HepG2 (cell line): ENCODE data around the gene NOL4L. TPM values are rescaled to one million over a fixed set of nuclear protein-coding genes. Genes with fewer than 3 reads are reported as not detected.

ENCODE experiments used
- AGO2 ChIP-seq: fragments of 200-400 bp; formaldehyde crosslinking; optimal IDR thresholded peaks from 2 replicates; pipeline ENCODE3; 2017; ENCODE audit warnings: mild to moderate bottlenecking, low read depth, low read length, moderate library complexity
- FOXA1 ChIP-seq, 2 experiments: fragments of 450-650 bp in 1 of 2; sonication (generic) in 1 of 2; formaldehyde crosslinking in 1 of 2; IDR thresholded peaks; 2 replicates each; pipeline versions ENCODE4 v1.4.0 to v1.6.1; 2016 to 2020; ENCODE audit warnings: missing genetic modification reagents in 1 of 2
- GPN1 ChIP-seq: sonication (generic); formaldehyde crosslinking; IDR thresholded peaks from 2 replicates; pipeline ENCODE4 v1.5.1; 2020; ENCODE audit warnings: missing genetic modification reagents, borderline replicate concordance
- KDM5B ChIP-seq: sonication (generic); formaldehyde crosslinking; IDR thresholded peaks from 2 replicates; pipeline ENCODE4 v1.4.0; 2020; ENCODE audit warnings: missing genetic modification reagents, mild to moderate bottlenecking, borderline replicate concordance
- KLF9 ChIP-seq: IDR thresholded peaks from 2 replicates; pipeline ENCODE4 v1.6.1; 2016; ENCODE audit warnings: low read depth
- MXD1 ChIP-seq: sonication (generic); formaldehyde crosslinking; IDR thresholded peaks from 2 replicates; pipeline ENCODE4 v1.4.0; 2020; ENCODE audit warnings: mild to moderate bottlenecking, missing genetic modification reagents
- MXD4 ChIP-seq: IDR thresholded peaks from 2 replicates; pipeline ENCODE4 v1.6.1; 2016; ENCODE audit warnings: mild to moderate bottlenecking, missing biosample characterization, missing genetic modification reagents
- NFKB2 ChIP-seq: sonication (generic); formaldehyde crosslinking; IDR thresholded peaks from 2 replicates; pipeline ENCODE4 v1.4.0; 2020; ENCODE audit warnings: missing genetic modification reagents, borderline replicate concordance
- NONO ChIP-seq, 2 experiments: fragments of 450-650 bp in 1 of 2; sonication (generic) in 1 of 2; formaldehyde crosslinking in 1 of 2; IDR thresholded peaks in 1 of 2; conservative IDR thresholded peaks in 1 of 2; 2 replicates each; pipeline versions ENCODE4 v1.6.1 to v1.8.0; 2017 to 2022; ENCODE audit warnings: mild to moderate bottlenecking in 1 of 2, missing genetic modification reagents in 1 of 2, moderate library complexity in 1 of 2
- POLR2A ChIP-seq, 2 experiments: IDR thresholded peaks; 2 replicates each; pipeline ENCODE4 v1.6.1; 2011; ENCODE audit warnings: low read depth in 2 of 2, low read length in 2 of 2, mild to moderate bottlenecking in 1 of 2, moderate library complexity in 1 of 2; ENCODE audit not compliant: insufficient read depth in 1 of 2
- RBAK ChIP-seq: sonication (generic); formaldehyde crosslinking; IDR thresholded peaks from 2 replicates; pipeline ENCODE4 v1.5.1; 2020; ENCODE audit warnings: mild to moderate bottlenecking, missing genetic modification reagents
- TBX2 ChIP-seq: sonication (generic); formaldehyde crosslinking; IDR thresholded peaks from 2 replicates; pipeline ENCODE4 v1.5.0; 2020; ENCODE audit warnings: missing genetic modification reagents, mild to moderate bottlenecking, borderline replicate concordance
- TIGD3 ChIP-seq: sonication (generic); formaldehyde crosslinking; IDR thresholded peaks from 2 replicates; pipeline ENCODE4 v1.5.1; 2020; ENCODE audit warnings: mild to moderate bottlenecking, missing genetic modification reagents, borderline replicate concordance
- ZBTB33 ChIP-seq: sonication (generic); formaldehyde crosslinking; IDR thresholded peaks from 2 replicates; pipeline ENCODE4 v1.4.0; 2020; ENCODE audit warnings: missing genetic modification reagents
- ZGPAT ChIP-seq: IDR thresholded peaks from 2 replicates; pipeline ENCODE4 v1.6.1; 2016; ENCODE audit warnings: mild to moderate bottlenecking
- ZMYM2 ChIP-seq: sonication (generic); formaldehyde crosslinking; IDR thresholded peaks from 2 replicates; pipeline ENCODE4 v1.8.0; 2022; ENCODE audit warnings: mild to moderate bottlenecking, missing genetic modification reagents
- ZNF687 ChIP-seq: sonication (generic); formaldehyde crosslinking; IDR thresholded peaks from 2 replicates; pipeline ENCODE4 v1.5.1; 2020; ENCODE audit warnings: mild to moderate bottlenecking, missing genetic modification reagents, moderate library complexity
- ZNF788 ChIP-seq: sonication (generic); formaldehyde crosslinking; IDR thresholded peaks from 2 replicates; pipeline ENCODE4 v1.5.0; 2020; ENCODE audit warnings: mild to moderate bottlenecking, missing genetic modification reagents, borderline replicate concordance
- polyA plus RNA-seq, 8 experiments: library from polyadenylated mRNA; depleted of rRNA in 3 of 8; stranded (reverse) in 7 of 8; unstranded in 1 of 8; fragments of >200 nt; fragmentation: Illumina TruSeq in 4 of 8; extraction: Trizol in 4 of 8; gene quantifications; 2 replicates each; pipeline versions ENCODE4 v1.2.1 to v1.2.3, GENCODE V29; 2011 to 2016; ENCODE audit warnings: low read depth in 4 of 8, missing spikeins in 1 of 8, mixed read lengths in 1 of 8; ENCODE audit not compliant: insufficient read depth in 1 of 8
- total RNA-seq, 5 experiments: library from RNA; depleted of rRNA; stranded (reverse); fragments of >200 nt; fragmentation: Illumina TruSeq; extraction: Trizol; gene quantifications; 2 replicates each; pipeline ENCODE4 v1.2.3, GENCODE V29; 2016; ENCODE audit warnings: low read depth in 1 of 5

The NOL4L gene
- total and polyA plus RNA-seq, 2 of the 13 experiments (the other 11 are each of a cell fraction or from before 2014, with no cell fraction given): 16.6 to 35.4 TPM

- TF ChIP-seq ZNF687 (CRISPR knock-in tag) (peak; percentile 29; the same call in 1 of the 2 replicates), ZGPAT (CRISPR knock-in tag) (no peak), KDM5B (CRISPR knock-in tag) (peak; percentile 11; the same call in 1 of the 2 replicates), NFKB2 (CRISPR knock-in tag) (peak; percentile 61; the same call in 1 of the 2 replicates), NONO (IDR thresholded peaks at IDR 0.05) (no peak), NONO (CRISPR knock-in tag; conservative IDR thresholded peaks at IDR 0.05) (no peak), MXD1 (CRISPR knock-in tag) (0 out of 2 replicates have a peak, but pooled peaks have one; percentile 9), FOXA1 (IDR thresholded peaks at IDR 0.05) (no peak), FOXA1 (CRISPR knock-in tag; IDR thresholded peaks at IDR 0.05) (no peak), TIGD3 (CRISPR knock-in tag) (no peak), ZBTB33 (CRISPR knock-in tag) (peak; percentile 70), GPN1 (no peak), ZNF788 (CRISPR knock-in tag) (peak; percentile 24; the same call in 1 of the 2 replicates), MXD4 (no peak), RBAK (CRISPR knock-in tag) (no peak), ZMYM2 (CRISPR knock-in tag) (no peak), KLF9 (CRISPR knock-in tag) (no peak), AGO2 (peak; percentile 96), TBX2 (CRISPR knock-in tag) (no peak), POLR2A (IDR thresholded peaks at IDR 0.05; ENCODE audit: insufficient read depth in 1 of 2, low read depth in 2 of 2, low read length in 2 of 2) (0 out of 4 replicates have a peak, but pooled peaks of 1 of the 2 experiments have one; percentile 46)
Observed at GRCh38 chr20:32451682-32452461, 133.3 kb downstream of the NOL4L start (continued).
